GOT3 (cell line): ENCODE results near the gene EMILIN2.
"Not testable (repeated sequence)": the region's sequence is repeated elsewhere in the genome, so short reads cannot be mapped to it uniquely, and the experiment has no call there.

Experiments used
- DNase-seq: peaks from one replicate; lab custom pipeline; 2025; ENCODE audit warnings: mixed read lengths; lab: John Stamatoyannopoulos, UW

EMILIN2 gene

DNA sequence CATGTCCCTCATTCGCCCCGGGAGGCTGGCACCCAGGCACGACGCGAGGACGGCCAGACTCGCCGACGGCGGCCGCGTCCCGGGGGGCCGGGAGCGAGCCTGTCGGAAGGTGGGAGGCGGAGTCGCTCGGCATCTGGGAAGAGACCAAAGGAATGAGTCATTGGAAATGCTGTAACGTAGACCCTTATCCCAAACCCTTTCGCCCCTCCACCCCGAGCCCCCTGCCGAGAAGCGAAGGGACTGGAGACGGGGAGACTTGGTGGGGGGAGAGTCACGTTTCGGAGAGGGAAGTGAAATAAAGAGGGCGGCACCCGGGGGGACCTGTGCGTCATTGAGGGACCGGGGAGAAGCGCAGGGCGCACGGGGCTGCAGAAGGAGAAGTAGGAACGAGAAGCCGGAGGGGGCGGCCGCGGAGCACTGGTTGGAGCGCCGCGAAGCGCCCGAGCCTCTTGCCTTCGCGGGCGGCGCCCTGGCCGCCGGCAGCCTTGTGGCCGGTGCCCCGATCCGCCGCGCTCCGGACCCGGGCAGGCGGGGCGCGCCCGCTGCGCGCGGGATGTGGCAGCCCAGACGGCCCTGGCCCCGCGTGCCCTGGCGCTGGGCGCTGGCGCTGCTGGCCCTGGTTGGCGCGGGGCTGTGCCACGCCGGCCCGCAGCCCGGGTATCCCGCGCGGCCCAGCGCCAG, at the start of gene EMILIN2:
TSS of gene EMILIN2 (plus strand) at position 371 of the 681 bp plus-strand sequence. CDS start at position 554, 183 bp downstream.
- no peak for DNase-seq

DNA sequence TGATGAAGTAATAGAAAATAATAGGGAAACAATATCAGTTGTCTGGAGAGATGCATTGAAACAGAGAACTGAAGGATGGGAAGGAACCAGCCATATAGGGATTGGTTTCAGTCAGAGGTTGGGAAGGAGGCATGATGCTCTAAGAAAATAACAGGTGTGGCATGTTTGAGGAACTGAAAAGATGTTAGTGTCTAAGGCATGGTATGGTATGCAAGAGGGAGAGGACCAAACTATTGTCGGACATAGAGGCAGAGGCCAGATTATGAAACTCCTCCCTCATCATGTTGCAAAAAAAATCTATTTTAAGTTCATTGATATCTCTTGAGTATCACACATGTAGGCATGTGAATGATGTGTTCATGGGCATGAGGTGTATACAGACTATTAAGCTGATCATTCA, 48.9 kb upstream of the EMILIN2 start:
- no peak for DNase-seq

DNA sequence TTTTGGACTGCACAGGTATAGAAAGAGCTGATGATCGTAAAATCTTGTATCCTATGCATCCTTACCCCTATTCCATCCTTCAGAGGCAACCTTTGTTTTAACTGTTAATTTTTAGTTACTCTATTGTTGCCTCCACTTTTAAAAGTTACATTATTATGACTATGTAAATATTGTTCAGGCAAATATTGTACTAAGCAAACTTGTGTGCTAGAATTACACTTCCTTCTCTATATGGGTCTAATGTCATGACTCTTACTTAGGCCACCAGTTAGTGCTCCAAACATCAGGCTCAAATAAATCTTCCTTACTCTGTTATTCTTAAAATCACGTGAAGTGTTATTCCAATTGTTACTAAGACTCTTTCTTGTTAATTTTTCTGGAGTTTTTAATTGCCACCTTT, 47.4 kb upstream of the EMILIN2 start:
- no peak for DNase-seq

DNA sequence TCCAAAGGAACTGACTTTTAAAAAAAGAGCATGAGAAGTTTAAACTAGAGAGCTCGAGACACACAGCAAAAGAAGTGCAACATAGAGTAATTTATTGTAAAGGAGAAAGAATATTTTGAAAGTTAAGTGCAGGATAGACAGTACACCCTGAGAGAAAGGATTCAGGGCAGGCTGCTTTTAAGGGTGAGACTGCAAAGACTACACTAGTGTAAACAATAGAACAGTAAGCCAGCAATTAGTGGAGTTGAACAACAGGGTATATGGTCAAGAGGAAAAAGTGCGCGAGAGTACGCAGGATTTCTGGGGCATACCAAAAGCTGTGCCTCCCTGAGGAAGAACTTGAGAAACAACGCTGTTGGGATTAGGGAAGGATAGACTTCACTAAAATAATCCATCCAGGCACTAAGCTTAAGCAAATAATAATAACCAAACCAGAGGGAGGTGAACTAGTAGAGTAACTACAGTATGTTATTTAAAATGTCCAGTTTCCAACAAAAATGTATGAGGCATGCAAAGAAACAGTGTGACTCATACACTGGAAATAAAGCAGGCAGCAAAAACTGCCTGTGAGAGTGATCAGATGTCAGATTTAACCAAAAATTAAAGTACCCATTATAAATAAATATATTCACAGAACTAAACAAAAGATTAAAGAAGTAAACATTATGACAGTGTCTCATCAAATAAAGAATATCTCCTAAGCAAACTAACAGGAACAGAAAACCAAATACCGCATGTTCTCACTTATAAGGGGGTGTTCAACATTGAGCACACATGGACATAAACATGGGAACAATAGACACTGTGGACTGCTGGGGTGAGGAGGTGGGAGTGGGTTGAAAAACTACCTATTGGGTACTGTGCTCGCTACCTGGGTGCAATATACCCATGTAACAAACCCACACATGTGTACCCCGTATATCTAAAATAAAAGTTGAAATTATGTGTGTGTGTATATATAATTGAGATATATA, 40.5 kb upstream of the EMILIN2 start:
- DNase-seq = no peak

DNA sequence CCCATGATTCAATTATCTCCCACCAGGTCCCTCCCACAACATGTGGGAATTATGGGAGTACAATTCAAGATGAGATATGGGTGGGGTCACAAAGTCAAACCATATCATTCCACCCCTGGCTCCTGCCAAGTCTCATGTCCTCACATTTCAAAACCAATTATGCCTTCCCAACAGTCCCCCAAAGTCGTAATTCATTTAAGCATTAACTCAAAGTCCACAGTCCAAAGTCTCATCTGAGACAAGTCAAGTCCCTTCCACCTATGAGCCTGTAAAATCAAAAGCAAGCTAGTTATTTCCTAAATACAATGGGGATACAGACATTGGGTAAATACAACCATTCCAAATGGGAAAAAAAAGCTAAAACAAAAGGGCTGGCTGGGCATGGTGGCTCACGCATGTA, 38.2 kb upstream of the EMILIN2 start:
- DNase-seq = not testable (repeated sequence)

DNA sequence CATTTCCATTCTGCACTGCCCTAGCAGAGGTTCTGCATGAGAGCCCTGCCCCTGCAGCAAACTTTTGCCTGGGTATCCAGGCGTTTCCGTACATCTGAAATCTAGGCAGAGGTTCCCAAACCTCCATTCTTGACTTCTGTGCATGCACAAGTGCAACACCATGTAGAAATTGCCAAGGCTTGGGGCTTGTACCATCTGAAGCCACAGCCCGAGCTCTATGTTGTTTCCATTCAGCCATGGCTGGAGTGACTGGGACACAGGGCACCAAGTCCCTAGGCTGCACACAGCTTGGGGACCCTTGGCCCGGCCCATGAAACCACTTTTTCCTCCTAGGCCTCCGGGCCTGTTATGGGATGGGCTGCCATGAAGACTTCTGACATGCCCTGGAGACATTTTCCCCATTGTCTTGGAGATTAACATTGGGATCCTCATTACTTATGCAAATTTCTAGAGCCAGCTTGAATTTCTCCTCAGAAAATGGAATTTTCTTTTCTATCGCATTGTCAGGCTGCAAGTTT, 37.1 kb upstream of the EMILIN2 start:
- not testable (repeated sequence) for DNase-seq

DNA sequence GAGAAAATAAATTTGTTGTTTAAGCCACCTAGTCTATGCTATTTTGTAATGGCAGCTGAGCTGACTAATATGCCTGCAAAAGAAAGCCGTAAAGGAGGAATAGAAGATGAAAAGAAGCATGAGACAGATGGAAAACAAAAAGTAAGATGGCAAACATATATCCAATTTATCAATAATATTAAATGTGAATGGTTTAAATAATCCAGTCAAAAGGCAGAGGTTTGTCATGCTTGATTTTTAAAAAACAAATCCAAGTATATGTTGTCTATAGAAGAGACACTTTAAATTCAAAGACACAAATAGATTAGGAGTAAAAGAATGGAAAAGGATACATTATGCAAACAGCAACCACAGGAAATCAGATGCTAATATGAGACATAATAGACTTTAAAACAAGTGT, 35.4 kb upstream of the EMILIN2 start:
- DNase-seq = no peak

DNA sequence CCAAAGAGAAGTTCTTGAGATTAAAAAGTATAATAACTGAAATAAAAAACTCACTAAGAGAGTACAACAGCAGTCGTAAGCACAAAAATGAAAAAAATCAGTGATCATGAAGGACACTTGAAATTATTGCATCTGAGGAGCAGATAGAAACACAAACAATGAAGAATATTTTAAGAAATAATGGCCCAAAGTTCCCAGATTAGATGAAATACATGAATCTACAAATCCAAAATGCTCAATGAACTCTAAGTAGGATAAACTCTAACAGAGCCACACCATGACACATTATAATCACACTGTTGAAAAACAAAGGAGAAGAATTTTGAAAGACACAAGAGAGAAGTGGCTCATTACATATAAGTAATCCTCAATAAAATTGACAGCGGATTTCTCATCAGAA, 31.9 kb upstream of the EMILIN2 start:
- no peak for DNase-seq

DNA sequence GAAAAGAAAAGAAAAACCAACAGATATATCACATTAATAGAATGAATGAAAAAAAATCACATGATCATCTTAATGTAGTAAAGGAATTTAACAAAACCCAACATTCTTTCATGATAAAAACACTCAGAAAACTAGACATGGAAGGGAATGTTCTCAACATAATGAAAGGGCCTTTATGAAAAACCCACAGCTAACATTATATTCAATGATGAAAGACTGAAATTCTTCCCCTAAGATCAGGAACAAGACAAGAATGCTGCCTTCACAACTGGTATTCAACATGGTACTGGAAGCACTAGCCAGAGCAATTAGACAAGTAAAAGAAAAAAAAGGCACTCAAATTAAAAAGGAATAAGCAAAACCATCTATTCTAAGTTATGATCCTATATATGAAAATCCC, 28.5 kb upstream of the EMILIN2 start:
- no peak for DNase-seq

DNA sequence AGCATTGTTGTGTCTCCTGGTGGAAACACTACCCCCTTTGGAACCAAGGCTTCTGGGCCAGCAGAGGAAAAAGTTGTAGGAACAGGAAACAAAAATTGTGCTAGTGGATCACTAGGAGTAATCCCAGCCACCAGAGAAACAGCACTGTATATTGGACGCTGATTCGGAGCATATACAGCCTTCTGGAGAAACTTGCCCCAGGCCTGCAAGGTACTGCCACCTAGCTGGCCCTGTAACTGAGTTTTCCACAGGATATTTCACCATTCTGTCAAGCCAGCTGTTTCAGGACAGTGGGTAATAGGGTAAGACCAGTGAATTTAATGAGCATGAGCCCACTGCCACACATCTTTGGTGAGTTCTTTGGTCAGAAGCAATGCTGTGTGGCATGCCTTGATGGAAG, 25.1 kb upstream of the EMILIN2 start:
- DNase-seq = no peak

DNA sequence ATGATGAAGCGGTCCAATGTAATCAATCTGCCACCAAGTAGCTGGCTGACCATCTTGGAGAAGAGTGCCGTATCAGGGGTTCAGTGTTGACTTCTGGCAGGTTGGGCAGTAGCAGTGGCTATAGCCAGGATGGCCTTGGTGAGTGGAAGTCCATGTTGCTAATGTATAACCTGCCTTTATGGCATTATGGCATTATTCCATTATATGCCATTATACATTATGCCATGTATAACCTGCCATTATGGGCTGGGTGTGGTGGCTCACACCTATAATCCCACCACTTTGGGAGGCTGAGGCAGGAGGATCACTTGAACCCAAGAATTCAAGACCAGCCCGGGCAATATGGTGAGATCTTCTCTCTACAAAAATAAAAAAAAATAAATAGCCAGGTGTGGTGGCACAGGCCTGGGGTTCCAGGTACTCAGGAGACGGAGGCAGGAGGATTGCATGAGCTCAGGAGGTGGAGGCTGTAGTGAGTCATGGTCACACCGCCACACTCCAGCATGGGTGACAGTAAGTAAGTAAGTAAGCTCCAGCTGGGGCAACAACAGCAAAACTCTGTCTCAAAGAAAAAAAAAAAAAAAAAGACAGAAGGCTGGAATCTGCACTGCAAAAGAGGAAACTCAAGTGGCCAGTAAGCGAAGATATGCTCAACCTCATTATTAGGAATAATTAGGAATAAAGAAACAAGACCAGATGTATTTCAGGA, 24.4 kb upstream of the EMILIN2 start:
- no peak for DNase-seq

DNA sequence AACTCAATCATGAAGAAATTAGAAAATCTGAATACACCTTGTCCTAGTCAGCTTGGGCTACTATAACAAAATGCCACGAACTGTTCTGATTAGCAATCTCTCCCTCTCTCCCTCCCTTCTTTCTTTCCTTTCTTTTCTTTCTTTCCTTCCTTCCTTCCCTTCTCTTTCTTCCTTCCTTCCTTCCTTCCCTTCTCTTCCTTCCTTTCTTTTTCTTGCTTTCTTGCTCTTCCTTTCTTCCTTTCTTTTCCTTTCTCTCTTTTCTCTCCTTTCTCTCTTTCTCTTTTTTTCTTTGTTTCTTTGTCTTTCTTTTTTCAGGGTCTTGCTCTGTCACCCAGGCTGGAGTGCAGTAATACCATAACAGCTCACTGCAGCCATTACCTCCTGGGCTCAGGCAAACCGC, 23.6 kb upstream of the EMILIN2 start:
- DNase-seq = no peak

DNA sequence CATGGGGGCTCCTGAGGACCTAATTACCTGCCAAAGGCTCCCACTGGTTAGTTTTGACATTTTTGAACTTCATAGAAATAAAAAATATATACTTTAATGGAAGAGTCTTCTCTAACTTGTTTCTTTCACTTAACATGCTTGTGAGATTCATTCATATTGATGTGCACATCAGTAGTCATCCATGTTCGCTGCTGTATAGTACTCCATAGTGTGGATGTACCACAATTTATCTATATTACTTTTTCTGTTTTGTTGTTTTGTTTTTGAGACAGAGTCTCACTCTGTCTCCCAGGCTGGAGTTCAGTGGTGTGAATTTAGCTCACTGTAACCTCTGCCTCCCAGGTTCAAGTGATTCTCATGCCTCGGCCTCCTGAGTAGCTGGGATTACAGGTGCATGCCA, 22.8 kb upstream of the EMILIN2 start:
- no peak for DNase-seq

DNA sequence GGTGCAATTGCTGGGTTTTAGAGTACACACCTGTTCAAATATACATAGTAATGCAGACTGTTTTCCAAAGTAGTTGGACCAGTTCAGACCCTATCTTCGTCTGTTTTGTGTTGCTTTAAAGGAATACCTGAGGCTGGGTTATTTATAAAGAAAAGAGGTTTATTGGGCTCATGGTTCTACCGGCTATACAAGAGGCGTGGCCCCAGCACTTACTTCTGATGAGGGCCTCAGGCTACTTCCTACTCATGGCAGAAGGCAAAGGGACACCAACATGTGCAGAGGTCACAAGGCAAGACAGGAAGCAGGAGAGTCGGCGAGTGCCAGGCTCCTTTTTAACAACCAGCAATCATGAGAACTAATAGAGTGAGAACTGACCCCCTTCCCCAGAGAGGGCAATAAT, 21.9 kb upstream of the EMILIN2 start:
- no peak for DNase-seq

DNA sequence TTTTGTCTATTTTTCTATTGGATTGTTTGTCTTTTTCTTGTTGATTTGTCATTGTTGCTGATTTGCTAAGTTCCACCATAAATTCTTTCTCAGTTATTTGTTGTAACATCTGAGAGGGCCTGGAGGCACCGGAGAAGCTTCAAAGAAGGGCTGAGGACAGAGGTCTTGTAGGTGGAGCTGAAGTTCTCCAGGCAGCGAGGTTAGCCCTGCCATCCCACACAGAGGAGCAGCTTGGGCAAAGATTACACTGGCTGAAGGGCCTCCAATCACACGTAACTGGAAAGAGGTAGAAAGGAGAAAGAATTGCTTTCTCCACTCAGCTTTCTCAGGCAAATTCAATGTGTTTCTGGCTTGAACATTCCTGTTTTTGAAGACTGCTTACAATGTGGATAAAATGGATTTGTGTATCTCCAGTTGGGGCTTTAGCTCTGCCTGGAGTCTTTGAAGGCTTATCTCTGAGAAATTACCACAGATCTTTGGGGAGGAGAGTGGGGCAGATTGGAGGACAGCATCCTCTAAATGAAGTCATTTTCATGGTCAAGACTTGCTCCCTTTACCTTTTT, 21.1 kb upstream of the EMILIN2 start:
- DNase-seq = no peak

DNA sequence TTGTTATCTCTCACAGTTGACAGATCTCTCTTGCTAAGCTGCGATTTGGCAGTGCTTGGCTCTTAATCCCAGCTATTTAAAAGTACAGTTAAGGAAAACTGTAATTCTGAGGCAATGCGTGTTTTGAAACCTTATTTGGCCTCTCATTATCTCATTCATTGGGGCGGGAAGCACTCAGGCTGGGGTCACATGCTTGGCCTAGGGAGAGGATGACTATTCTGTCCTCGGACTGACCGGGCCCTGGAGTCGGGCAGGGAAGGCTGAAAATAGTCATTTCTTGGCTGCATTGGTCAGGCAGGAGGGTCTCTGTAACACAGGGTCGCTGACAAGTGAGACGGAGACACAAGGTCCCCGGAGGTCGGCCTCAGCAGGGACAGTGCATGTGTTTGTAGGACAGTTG, 20.2 kb upstream of the EMILIN2 start:
- no peak for DNase-seq

DNA sequence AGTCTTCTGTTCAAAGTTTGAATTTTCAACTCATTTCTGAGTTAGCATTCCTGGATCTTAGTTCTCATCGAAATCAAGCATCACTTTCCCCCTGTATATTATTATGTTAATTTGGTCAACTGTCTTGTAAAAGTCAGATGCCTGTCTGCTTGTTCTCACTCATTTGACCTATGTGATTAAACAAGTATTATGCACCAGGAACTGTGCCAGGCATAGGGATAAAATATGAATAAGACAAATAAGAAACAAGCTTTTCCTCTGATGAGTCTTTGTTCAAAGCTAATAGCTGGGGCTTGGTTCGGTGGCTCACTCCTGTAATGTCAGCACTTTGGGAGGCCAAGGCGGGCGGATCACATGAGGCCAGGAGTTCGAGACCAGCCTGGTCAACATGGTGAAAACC, 19.7 kb upstream of the EMILIN2 start:
- no peak for DNase-seq

DNA sequence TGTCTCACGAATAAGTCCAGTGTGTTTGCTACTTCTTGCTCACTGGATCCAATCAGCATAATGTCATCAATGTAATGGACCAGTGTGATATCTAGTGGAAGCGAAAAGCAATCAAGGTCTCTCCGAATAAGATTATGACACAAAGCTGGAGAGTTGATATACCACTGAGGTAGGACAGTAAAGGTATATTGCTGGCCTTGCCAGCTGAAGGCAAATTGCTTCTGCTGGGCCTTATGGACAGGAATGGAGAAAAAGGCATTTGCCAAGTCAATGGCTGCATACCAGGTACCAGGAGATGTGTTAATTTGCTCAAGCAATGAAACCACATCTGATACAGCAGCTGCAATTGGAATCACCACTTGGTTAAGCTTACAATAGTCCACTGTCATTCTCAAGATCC, 10.7 kb upstream of the EMILIN2 start:
- DNase-seq = not testable (repeated sequence)

DNA sequence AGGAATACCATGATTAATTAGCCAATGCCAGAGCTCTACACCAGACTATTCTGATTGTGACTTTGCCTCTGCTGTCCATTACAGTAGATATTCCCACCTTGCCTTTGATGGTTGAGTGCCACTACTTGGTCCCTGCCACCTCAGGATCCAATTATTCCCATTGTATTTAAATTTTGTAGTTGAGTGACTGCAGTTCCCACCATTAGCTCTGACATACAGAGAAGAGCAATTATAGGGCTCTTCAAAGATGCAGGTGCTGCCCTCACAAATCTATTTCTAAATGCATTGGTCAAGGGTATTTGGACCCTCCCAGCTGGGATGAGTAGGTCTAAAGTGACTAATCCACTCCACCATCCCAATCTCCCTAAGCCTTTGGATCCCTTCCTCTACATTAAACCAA, 9.5 kb upstream of the EMILIN2 start:
- not testable (repeated sequence) for DNase-seq

DNA sequence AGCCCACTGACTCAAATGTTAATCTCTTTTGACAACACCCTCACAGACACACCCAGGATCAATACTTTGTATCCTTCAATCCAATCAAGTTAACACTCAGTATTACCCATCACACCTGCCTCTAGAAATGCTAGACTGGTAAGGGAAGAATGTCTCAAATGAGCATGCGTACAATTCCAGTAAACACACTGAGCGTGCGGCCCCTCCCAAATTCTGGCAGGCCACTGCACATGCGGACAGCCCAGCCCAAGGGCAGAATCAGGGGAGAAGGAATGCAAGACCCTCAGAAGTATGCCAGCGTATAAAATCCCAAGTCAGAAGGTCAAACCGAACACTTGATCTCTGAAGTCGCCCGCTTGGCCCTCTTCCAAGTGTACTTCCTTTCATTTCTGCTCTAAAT, 7.6 kb upstream of the EMILIN2 start:
- DNase-seq = no peak

DNA sequence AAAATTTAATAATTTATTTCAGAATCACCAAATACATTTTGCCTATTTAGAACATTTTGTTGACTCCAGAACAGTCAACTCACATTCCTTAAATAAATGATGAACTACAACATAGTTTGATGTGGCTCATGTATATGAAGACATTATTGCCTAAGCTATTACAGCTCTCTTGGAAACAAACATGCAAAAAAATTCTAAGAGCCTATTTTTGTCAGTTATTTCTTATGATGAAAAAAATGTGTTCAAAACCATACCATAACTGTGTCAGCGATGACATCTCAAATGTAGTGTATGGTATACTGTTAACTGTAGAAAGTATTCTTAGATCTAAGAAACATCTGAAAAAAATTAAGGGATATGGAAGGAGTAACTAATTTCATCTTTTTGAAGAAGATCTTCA, 6.3 kb upstream of the EMILIN2 start:
- no peak for DNase-seq

DNA sequence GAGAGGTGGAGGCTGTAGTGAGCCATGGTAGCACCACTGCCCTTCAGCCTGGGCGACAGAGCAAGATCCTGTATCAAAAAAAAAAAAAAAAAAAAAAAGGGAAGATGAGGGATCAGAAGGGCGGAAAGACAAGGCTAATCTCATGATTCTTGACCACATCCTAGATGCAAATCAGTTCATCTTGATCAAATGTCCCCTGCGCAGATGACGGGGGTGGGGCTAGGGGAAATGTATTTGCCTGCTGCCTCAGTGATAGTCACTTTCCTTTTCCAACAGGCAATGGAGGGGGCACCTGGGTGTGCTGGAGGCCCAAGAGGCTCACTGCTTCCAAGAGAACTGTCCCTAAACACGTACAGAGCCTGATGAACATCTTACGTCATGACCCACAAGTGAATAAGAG, 3.7 kb upstream of the EMILIN2 start:
- DNase-seq = no peak
